ENCODE data around the gene UIMC1.

GRCh38 chr5:176915906-176916305, 90.7 kb downstream of the UIMC1 start:
- TF ChIP-seq GATA2 (IDR thresholded peaks at IDR 0.05; ENCODE audit: low read depth, low read length): no peak
- TF ChIP-seq GATA3 (IDR thresholded peaks at IDR 0.05; ENCODE audit: low read depth, low read length): no peak
